Measurements from ENCODE around the gene DYSF.

DNA sequence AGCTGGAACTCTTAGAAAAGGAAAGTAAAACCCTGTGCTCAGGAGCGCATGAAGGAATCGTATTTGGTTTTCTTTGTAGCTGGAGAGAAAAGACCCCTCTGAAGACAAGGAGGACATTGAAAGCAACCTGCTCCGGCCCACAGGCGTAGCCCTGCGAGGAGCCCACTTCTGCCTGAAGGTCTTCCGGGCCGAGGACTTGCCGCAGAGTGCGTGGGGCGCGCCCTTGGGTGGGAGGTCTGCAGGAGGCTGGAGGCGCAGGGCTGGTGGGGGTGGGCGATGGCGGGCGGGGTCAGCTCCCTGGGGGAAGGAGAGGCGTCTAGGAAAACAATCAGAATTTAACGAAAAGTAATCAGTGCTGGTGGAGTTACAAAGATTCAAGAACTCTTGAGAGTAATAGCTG lies 72.8 kb downstream of the DYSF start:
- TF ChIP-seq, protein P1, sequence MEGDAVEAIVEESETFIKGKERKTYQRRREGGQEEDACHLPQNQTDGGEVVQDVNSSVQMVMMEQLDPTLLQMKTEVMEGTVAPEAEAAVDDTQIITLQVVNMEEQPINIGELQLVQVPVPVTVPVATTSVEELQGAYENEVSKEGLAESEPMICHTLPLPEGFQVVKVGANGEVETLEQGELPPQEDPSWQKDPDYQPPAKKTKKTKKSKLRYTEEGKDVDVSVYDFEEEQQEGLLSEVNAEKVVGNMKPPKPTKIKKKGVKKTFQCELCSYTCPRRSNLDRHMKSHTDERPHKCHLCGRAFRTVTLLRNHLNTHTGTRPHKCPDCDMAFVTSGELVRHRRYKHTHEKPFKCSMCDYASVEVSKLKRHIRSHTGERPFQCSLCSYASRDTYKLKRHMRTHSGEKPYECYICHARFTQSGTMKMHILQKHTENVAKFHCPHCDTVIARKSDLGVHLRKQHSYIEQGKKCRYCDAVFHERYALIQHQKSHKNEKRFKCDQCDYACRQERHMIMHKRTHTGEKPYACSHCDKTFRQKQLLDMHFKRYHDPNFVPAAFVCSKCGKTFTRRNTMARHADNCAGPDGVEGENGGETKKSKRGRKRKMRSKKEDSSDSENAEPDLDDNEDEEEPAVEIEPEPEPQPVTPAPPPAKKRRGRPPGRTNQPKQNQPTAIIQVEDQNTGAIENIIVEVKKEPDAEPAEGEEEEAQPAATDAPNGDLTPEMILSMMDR (IDR thresholded peaks at IDR 0.05), result no peak
- no peak for TF ChIP-seq POLR2A (IDR thresholded peaks at IDR 0.05)
